Measurements from ENCODE around the gene CAMTA2.

Gene CAMTA2

DNA sequence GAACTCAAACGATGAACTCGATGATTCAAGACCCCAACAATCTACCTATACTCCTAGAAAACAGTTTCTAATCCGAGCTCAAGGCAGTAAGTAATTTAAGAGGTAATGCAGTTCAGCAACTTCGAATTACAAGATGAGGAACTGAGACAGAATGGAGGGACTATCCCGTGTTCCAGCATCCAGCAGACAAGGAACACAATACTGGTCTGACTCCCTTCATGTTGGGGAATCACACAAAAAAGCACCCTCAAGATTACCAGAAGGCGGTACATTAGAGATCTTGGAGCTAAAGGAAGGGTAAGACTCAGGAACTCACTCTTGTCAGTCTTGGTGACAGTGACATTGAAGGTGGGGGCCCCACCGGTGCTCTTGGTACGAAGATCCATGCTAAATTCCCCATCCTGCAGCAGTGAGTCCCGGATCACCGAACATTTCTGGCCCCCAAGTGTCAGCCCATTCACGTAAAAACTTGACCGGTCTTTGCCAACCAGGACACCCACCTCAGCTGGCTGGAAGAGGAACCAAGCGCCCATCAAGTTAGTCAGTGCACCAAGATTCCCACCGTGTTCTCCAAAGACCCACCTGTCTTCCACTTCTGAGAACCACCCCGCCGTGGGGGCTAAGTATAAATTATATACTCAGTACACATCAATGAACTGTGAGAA is 41.0 kb downstream of the CAMTA2 start:
- no peak for DNase-seq

DNA sequence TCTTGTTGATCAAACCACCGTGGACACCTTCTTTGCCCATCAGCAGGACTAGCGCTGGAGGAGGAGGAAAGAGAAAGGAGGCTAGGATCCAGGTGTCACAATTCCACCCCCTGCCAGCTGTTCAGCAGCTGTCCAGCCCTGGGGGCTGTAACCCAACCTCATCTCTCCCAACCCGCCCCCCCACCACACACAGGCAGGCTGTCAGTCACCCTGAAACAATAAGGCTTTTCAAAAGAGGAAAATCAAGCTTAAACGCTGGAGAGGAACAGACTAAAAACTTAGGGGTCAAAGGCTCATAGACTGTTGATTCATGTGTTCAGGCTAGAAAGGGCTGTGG is 41.6 kb downstream of the CAMTA2 start:
- DNase-seq: no peak

DNA sequence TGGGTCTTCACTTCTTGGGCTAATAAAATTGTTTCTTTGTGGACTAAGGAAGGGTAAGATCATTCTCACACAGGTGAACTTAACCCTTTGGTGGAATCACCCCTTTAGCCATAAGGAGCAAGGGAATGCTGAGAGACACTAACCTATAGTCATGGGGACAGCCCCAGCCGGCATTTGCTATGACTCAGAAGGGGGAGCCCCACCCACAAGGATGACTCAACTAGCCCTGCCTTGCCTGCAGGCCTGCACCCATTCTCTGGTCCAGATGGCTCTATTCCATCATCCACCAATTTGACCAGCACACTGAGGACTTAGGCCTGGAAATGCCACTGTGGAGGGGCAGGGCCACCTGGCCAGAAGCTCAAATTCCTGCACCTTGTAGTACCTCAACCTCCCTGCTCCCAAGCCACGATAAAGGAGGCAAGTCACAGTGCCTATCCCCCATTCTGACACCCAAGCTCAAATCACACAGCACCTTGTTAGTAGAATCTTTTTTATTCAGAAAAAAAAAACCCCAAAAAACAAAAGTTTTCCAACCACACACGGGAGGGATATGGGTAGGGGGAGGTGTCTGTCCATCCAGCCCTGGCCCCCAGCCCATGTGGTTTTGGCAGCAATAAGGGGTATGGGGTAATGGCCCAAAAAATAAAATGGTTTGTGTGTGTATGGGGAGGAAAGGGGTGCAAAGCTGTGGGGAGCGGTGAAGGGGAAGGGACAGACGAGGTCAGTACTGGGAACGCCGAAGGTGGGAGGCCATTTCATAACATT is 42.1 kb downstream of the CAMTA2 start:
- DNase-seq: peak; percentile 21

DNA sequence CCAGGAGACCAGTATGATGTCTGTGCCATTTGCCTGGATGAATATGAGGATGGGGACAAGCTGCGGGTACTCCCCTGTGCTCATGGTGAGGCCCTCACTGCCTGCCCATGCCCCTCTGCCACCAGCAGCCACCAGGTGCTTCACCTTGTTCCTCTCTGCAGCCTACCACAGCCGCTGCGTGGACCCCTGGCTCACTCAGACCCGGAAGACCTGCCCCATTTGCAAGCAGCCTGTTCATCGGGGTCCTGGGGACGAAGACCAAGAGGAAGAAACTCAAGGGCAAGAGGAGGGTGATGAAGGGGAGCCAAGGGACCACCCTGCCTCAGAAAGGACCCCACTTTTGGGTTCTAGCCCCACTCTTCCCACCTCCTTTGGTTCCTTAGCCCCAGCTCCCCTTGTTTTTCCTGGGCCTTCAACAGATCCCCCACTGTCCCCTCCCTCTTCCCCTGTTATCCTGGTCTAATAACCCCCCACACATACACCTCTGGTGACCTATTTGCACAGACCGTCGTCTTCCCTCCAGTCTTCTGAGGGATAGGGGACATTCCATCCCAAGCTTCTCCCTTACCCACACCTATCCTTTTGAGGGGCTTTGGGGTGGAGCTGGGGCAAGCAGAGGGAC is 42.8 kb downstream of the CAMTA2 start:
- DNase-seq: no peak

DNA sequence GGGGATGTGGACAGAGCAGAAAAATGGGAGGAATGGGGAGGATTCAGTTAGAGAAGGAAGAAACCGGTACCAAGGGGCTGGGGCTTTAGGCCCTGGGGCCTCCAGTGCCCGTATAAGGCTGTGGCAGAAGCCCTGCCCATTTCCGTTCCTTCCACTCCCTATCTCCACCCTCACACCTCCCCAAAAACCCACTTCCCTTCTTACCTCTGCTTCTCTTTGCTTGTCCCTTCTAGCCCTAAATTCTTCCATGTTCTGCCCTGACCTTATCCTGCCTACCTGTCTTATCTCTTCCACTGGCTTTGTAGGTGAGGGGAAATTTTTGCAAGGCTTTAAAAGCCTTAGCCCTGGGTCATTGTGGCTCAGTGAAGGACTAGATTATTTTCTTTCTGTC is 43.3 kb downstream of the CAMTA2 start:
- DNase-seq: no peak

DNA sequence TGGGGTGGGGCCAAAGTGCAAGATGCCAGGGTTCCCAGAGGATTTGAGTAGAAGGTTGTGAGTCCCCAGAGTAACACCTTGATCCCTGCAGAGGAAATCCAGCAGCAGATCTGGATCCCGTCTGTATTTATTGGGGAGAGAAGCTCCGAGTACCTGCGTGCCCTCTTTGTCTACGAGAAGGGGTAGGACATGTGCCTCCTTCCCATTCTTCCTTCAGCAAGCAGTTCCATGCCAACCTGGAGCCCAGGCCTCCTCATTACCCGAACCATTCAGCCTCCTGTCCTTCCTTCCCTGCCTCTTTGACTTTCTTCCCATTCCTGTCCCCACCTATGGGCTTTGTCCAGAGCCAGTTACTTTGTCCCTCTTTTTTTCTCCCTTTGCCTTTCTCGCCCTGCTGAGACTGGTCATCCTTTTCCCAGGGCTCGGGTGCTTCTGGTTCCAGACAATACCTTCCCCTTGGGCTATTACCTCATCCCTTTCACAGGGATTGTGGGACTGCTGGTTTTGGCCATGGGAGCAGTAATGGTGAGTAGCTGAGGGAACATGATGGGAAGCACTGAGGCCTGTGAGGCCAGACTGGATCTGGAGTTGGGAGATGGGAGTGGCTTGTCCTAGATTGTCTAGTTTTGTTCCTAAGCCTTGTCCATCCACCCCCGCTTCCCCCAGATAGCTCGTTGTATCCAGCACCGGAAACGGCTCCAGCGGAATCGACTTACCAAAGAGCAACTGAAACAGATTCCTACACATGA is 44.5 kb downstream of the CAMTA2 start:
- DNase-seq: no peak

DNA sequence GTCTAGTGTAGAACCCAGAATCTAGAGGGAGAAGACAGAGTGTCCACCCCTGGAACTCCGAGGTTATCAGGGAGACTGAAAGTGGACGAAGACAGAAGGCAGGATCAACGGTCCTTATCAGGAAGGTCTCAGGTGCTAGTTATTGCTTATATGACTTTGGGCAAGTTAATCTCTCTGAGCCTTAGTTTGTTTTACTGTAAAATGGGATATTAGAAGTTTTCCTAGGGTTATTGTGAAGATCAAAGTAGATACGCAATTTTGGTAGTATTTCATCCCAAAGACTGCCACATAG is 46.2 kb downstream of the CAMTA2 start:
- DNase-seq: no peak

DNA sequence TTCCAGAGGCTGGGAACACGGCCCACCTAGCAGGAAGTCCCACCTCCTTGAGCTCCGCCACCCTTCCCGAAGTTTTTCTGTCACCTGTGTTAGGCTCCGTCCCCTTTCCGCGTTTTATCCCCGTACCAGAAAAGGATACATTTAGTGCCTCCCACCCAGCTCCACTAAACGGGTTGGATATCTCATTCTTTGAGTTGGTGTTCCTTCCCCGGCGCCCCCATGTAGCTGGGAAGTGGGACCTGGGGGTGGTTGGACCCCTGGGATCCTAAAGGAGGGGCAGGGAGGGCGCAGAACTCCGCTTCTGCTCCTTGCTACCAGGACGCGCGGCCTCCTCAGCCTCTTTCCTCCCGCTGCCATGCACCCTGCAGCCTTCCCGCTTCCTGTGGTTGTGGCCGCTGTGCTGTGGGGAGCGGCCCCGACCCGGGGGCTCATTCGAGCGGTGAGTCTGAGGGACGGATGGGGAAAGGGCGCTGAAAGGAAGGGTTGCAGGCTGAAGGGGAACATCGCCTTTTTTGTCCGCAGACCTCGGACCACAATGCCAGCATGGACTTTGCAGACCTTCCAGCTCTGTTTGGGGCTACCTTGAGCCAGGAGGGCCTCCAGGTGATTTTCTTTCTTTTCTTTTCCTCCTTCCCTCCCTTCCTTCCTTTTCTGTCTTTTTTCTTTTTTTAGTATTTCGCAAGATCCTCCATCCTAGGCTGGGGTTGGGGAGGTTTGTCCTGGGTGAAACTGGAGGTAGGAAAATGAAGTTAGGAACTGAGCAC is 46.7 kb downstream of the CAMTA2 start:
- DNase-seq: no peak

DNA sequence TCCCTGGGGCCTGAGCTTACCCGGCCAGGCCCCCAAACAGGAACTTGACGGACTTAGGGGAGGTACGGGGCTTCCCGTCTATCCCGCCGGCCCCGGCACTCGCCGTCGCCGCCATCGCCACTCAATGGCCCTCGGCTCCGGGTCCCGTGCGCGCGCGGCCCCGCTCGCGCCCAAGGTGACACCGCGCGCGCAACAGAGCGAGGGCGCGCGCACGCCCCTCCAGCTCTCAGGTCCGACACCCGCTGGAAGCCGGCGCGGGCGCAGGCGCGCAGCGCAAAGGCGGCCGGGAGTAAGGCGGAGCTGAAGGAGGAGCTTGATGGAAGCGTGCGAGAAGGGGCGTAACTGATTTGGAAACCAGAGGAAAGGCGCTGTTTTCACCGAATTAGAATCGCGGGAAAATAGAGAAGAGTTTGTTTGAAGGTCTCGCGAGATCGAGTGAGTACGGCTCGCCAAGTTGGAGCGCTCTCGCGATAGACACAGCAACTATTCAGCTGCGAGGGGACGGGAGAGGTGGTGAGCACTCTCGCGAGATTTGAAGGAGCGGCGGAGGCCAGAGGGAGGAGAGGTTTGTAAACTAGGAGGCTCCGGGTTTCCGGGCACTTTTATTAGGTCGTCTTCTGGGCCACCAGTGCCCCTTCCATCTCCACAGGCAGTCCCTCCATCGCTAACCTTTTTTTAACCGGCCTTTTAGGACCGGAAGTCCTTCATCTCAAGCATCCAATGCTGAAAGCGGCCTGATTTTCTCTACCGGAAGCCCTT is 47.5 kb downstream of the CAMTA2 start, which contains the start of the genes RNF167 and SLC25A11:
TSS of gene RNF167 (plus strand) at position 473 of the 759 bp plus-strand sequence. CDS start 642 bp downstream, outside the sequence.
TSS of gene SLC25A11 (minus strand) at position 251 of the 759 bp plus-strand sequence. CDS start at position 115, 136 bp downstream.
- DNase-seq: peak; percentile 99

DNA sequence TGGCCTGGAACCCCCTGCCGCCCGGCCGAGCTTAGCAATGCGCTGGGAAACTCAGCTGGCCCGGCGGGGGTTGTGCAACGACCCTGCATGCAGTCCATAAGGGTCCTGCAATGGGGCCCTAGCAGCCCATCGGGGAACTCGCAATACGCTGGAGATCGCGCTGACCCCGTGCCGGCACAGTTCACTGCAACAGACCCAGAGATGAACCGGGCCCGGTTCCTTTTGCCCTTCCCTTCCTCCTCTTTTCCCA is 48.0 kb downstream of the CAMTA2 start:
- no peak for DNase-seq

DNA sequence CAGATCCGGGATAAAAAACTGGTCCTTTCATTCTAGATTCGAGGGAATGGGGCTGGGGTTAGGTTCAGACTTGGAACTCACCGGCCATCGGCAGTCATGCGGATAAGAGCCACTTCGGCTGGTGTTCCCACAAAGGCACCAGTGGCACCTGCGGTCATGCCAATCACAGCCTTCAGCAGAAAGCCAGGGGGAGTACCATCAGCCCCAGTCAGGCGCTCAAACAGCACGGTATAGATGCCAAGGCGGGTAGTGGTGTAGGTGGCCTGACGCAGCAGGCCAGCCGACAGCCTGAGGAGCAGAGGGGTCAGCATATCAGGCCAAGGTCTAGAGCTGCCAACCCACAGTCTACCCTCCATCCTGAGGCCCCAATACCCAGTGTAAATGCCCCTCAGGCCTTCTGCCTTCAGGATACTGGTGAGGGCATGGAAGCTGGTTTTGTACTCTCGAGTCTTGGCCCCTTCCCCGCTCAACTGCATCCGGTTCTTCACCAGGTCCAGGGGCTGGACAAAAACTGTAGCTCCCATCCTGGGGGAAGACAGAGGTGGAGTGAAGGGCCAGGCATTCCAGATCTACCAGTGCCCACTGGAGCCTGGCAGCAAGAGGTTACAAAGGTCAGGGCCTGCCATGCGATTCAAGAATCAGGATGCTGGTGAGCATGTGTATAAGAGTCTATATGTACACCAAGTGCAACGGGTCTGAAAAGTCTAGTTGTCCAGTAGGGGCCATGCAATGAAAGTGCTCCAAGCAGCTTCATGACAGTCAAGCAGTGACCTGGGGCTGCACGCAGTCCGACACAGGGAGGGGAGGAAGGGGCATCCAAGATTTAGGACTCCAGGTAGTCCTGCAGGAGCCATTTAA is 48.6 kb downstream of the CAMTA2 start:
- no peak for DNase-seq

DNA sequence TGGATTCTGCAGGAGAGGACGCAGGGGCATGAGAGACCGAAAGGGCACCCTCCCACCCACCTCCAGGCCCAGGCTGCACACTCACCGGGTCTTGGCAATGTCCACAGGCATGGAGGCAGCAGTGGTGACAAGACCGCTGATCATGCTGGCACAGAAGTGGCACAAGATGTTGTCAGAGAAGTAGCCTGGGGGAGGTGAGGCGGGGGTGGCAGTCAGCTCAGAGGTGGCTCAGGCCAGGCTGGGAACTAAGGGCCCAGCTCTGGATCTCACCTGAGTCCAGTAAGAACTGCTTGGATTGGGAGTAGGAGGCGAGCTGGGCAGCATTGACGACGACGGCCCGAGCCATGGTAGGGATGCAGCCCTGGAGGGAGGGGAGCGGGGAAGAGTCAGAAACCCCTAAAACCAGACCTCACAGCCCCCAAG is 49.4 kb downstream of the CAMTA2 start:
- no peak for DNase-seq

DNA sequence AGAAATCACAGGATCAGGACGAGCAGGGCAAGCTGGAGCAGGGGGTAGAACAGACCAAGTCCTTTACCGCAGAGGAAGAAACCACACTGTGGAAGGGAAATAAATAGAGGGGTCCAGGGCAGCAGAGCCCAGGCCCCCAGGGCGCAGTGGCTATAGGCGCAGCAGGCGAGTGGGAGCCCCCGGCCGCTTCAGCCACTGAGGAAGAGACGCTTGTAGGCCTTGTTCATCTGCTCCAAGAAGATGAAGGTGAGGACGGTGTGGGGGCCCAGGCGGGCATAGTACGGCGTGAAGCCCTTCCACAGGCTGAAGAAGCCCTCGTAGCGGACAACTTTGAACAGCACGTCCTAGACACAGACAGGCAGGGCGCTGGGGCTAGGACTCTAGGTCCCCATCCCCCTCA is 49.9 kb downstream of the CAMTA2 start:
- DNase-seq: no peak

DNA sequence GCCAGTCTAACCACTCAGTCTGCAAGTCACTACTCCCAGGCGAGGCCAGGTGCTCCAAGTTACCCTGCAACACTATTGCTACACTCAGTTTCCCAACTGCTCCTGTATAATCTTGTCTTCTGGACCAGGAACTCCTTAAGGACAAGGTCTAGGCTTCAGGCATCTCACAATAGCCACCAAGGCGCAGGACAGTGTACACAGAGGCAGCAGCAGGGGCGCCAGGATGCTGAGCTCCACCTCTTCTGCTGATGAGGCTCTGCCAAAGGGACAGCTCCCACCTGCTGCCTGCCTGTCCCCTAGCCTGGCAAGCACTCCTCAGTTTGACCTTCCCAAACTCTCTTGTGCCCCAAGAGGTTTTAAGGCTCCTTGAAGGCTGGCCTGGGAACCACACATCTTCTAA is 51.0 kb downstream of the CAMTA2 start:
- no peak for DNase-seq

DNA sequence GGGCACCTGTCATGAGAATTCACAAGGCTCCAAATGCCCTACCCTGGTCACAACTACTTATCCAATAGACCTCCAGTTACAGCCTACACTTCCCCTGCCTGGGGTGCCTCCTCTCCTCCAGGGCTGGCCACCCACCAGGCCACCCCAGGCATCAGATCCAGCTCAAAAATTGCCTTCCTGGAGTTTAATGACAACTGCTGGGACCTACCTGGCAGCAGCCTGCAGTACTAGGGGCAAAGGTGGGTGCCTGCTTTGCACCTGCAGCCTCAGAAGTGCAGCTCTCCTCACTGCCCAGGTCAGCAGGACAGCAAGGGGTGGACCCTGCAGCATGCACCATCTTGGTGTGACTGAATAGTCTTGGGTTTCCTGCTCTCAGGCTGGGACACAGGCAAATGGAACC is 51.8 kb downstream of the CAMTA2 start:
- no peak for DNase-seq

DNA sequence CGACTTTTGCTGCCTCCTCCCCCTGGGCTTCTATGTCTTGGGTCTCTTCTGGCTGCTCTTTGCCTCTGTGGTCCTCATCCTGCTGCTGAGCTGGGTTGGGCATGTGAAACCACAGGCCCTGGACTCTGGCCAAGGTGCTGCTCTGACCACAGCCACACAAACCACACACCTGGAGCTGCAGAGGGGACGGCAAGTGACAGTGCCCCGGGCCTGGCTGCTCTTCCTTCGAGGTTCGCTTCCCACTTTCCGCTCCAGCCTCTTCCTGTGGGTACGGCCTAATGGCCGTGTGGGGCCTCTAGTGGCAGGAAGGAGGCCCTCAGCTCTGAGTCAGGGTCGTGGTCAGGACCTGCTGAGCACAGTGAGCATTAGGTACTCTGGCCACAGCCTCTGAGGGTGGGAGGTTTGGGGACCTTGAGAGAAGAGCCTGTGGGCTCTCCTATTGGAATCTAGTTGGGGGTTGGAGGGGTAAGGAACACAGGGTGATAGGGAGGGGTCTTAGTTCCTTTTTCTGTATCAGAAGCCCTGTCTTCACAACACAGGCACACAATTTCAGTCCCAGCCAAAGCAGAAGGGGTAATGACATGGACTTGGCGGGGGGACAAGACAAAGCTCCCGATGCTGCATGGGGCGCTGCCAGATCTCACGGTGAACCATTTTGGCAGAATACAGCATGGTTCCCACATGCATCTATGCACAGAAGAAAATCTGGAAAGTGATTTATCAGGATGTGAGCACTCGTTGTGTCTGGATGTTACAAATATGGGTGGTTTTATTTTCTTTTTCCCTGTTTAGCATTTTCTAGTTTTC is 53.1 kb downstream of the CAMTA2 start:
- no peak for DNase-seq

DNA sequence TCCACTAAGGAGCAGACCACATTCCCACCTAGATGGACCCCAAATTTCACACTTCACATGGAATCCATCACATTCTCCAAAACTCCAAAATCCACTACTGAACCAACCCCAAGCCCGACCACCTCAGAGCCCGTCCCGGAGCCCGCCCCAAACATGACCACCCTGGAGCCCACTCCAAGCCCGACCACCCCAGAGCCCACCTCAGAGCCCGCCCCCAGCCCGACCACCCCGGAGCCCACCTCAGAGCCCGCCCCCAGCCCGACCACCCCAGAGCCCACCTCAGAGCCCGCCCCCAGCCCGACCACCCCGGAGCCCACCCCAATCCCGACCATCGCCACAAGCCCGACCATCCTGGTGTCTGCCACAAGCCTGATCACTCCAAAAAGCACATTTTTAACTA is 53.8 kb downstream of the CAMTA2 start:
- no peak for DNase-seq

DNA sequence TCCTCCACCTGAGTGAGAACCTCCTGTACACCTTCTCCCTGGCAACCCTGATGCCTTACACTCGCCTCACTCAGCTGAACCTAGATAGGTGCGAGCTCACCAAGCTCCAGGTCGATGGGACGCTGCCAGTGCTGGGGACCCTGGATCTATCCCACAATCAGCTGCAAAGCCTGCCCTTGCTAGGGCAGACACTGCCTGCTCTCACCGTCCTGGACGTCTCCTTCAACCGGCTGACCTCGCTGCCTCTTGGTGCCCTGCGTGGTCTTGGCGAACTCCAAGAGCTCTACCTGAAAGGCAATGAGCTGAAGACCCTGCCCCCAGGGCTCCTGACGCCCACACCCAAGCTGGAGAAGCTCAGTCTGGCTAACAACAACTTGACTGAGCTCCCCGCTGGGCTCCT is 54.7 kb downstream of the CAMTA2 start:
- DNase-seq: no peak

DNA sequence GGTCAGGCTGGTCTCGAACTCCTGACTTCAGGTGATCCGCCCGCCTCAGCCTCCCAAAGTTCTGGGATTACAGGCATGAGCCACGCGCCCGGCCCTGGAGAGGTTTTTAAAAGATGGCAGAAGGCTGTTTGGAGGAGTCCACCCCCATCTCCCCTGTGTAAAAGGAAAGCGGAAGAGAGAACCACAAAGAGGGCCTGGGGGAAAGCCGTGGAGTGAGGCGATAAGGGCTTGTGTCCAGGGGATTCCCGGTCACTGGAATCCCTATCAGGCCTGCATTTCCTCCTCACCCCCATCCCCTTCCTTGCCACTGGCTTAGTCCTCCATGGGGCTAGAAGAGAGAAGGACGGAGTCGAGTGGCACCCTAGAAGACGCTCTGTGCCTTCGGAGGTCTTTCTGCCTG is 55.5 kb downstream of the CAMTA2 start, which contains the start of gene GP1BA:
TSS of gene GP1BA (plus strand) at position 315 of the 400 bp plus-strand sequence. CDS start 328 bp downstream, outside the sequence.
- no peak for DNase-seq

DNA sequence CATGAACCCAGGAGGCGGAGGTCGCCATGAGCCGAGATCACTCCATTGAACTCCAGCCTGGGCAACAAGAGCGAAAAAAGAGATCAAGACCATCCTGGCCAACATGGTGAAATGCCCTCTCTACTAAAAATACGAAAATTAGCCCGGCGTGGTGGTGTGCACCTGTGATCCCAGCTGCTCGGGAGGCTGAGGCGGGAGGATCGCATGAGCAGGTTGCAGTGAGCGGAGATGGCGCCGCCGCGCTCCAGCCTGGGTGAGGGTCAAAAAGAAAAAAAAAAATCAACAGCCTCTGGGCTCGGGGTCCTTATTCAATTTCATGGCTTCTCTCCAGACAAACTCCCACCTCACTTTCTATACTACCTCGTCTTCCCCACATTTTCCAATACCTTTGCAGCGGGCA is 58.6 kb downstream of the CAMTA2 start:
- no peak for DNase-seq
